ENCODE measurements around the gene SLC35B4.

SLC35B4 gene

GRCh38 chr7:134293002-134293740, 23.6 kb downstream of the SLC35B4 start:
- DNase-seq (ENCODE audit: low read depth, low spot score), result no peak

GRCh38 chr7:134290286-134290685, 26.4 kb downstream of the SLC35B4 start:
- no peak for DNase-seq (ENCODE audit: low read depth, low spot score)

- no peak for DNase-seq (ENCODE audit: low read depth, low spot score)
Observed at GRCh38 chr7:134289841-134290240, 26.9 kb downstream of the SLC35B4 start.

- no peak for DNase-seq (ENCODE audit: low read depth, low spot score)
Observed at GRCh38 chr7:134289423-134289822, 27.3 kb downstream of the SLC35B4 start.

GRCh38 chr7:134287916-134288659, 28.6 kb downstream of the SLC35B4 start:
- DNase-seq (ENCODE audit: low read depth, low spot score), result no peak

GRCh38 chr7:134284952-134285351, 31.8 kb downstream of the SLC35B4 start:
- no peak for DNase-seq (ENCODE audit: low read depth, low spot score)

- no peak for DNase-seq (ENCODE audit: low read depth, low spot score)
Observed at GRCh38 chr7:134284011-134284410, 32.7 kb downstream of the SLC35B4 start.

GRCh38 chr7:134280508-134280907, 36.2 kb downstream of the SLC35B4 start:
- DNase-seq (ENCODE audit: low read depth, low spot score), result no peak

- no peak for DNase-seq (ENCODE audit: low read depth, low spot score)
Observed at GRCh38 chr7:134279898-134280297, 36.8 kb downstream of the SLC35B4 start.

GRCh38 chr7:134279336-134279735, 37.4 kb downstream of the SLC35B4 start:
- DNase-seq (ENCODE audit: low read depth, low spot score), result no peak

GRCh38 chr7:134278502-134279153, 38.1 kb downstream of the SLC35B4 start:
- no peak for DNase-seq (ENCODE audit: low read depth, low spot score)

- no peak for DNase-seq (ENCODE audit: low read depth, low spot score)
Observed at GRCh38 chr7:134276951-134277350, 39.8 kb downstream of the SLC35B4 start.

GRCh38 chr7:134262322-134262721, 54.4 kb downstream of the SLC35B4 start:
- no peak for DNase-seq (ENCODE audit: low read depth, low spot score)

- DNase-seq (ENCODE audit: low read depth, low spot score), result no peak
Observed at GRCh38 chr7:134255814-134256213, 60.9 kb downstream of the SLC35B4 start.

GRCh38 chr7:134254311-134254710, 62.4 kb downstream of the SLC35B4 start:
- DNase-seq (ENCODE audit: low read depth, low spot score), result no peak

- DNase-seq (ENCODE audit: low read depth, low spot score), result no peak
Observed at GRCh38 chr7:134248196-134248595, 68.5 kb downstream of the SLC35B4 start.

GRCh38 chr7:134246761-134247160, 70.0 kb downstream of the SLC35B4 start:
- no peak for DNase-seq (ENCODE audit: low read depth, low spot score)

GRCh38 chr7:134246347-134246746, 70.4 kb downstream of the SLC35B4 start:
- no peak for DNase-seq (ENCODE audit: low read depth, low spot score)

GRCh38 chr7:134245253-134245652, 71.5 kb downstream of the SLC35B4 start:
- no peak for DNase-seq (ENCODE audit: low read depth, low spot score)
